GM12801 (cell line): Measurements from ENCODE around the gene MSL3.

Experiments used
- CTCF ChIP-seq: IDR thresholded peaks from one replicate; pipeline ENCODE4 v1.5.1; 2011; ENCODE audit warnings: control low read depth; ENCODE audit not compliant: insufficient read length; ENCODE audit errors: extremely low read depth

MSL3 gene

GRCh38 chrX:11791090-11791489 lies 33.1 kb downstream of the MSL3 start:
- TF ChIP-seq CTCF: no peak

- no peak for TF ChIP-seq CTCF
Measured at GRCh38 chrX:11791537-11791936, 33.5 kb downstream of the MSL3 start.

- TF ChIP-seq CTCF: no peak
Measured at GRCh38 chrX:11792461-11793421, 34.7 kb downstream of the MSL3 start.

GRCh38 chrX:11793734-11794133 lies 35.7 kb downstream of the MSL3 start:
- no peak for TF ChIP-seq CTCF

- no peak for TF ChIP-seq CTCF
Measured at GRCh38 chrX:11813341-11813740, 55.3 kb downstream of the MSL3 start.
